ENCODE measurements around the gene ZDHHC16. TPM values are rescaled to one million over a fixed set of nuclear protein-coding genes. Genes with fewer than 3 reads are reported as not detected.

The ZDHHC16 gene
- total RNA-seq, 4 donors from 2014 or later = 1.8 to 31.8 (median 19.0) TPM

- no peaks in the 10 kb centered on the region for H3K4me1 ChIP-seq
- no peak for DNase-seq
- no peaks in the 10 kb centered on the region for H3K9me3 ChIP-seq
- no peak overlapping the region for H3K27ac ChIP-seq
- TF ChIP-seq CTCF (IDR thresholded peaks at IDR 0.05) (no peak), POLR2A (IDR thresholded peaks at IDR 0.05) (no peak)
- H3K4me3 ChIP-seq = no peak overlapping the region
- no peaks in the 10 kb centered on the region for H3K27me3 ChIP-seq
- no peaks in the 10 kb centered on the region for H3K36me3 ChIP-seq
- intact Hi-C loops (cut with DNase I; ENCODE audit: low total_unique reads) = no loop called here
These were observed 10.2 kb downstream of the ZDHHC16 start for GRCh38 chr10:97456034-97456685.

DNA sequence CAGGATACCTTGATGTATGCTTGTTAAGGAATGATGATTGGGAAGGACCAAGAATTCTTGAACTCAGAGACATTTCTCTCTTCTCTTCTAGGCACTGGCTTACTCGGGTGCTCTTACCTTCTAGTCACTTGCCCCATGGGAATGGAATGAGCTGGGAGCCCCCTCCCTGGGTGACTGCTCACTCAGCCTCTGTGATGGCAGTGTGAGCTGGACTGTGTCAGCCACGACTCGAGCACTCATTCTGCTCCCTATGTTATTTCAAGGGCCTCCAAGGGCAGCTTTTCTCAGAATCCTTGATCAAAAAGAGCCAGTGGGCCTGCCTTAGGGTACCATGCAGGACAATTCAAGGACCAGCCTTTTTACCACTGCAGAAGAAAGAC is 10.7 kb downstream of the ZDHHC16 start:
- Histone ChIP-seq H3K4me1 (no peaks in the 10 kb centered on the region), H3K27ac (no peak overlapping the region), H3K36me3 (no peaks in the 10 kb centered on the region), H3K27me3 (no peaks in the 10 kb centered on the region), H3K4me3 (no peak overlapping the region), H3K9me3 (no peaks in the 10 kb centered on the region)
- TF ChIP-seq POLR2A (IDR thresholded peaks at IDR 0.05) = no peak
- no peak for TF ChIP-seq CTCF (IDR thresholded peaks at IDR 0.05)
- DNase-seq = no peak
- intact Hi-C loops (cut with DNase I; ENCODE audit: low total_unique reads) = no loop called here

DNA sequence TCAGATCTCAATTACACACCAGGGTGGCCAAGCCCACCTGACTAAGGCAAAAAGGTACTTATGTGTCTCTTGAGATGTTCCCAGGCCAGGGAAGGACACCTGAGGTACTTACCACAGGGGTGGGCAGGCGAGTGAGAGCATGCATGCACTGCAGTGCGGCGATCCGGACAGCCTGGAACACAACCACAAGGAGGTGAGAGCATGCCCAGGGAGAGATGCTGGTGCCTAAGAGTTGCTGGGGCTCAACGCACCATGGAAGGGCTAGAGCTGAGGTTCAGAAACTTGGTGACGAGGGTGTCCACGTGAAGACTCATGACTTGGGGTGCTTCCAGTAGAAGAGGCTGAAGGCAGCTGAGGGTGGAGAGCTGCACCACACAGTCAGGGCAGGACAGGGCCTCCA is 13.1 kb downstream of the ZDHHC16 start:
- DNase-seq = no peak
- Histone ChIP-seq H3K27me3 (no peaks in the 10 kb centered on the region), H3K4me3 (no peak overlapping the region), H3K27ac (no peak overlapping the region), H3K4me1 (no peaks in the 10 kb centered on the region), H3K9me3 (no peaks in the 10 kb centered on the region), H3K36me3 (no peaks in the 10 kb centered on the region)
- intact Hi-C loops (cut with DNase I; ENCODE audit: low total_unique reads) = no loop called here
- TF ChIP-seq CTCF (IDR thresholded peaks at IDR 0.05) (no peak), POLR2A (IDR thresholded peaks at IDR 0.05) (no peak)

GRCh38 chr10:97459933-97460332 is 14.0 kb downstream of the ZDHHC16 start:
- H3K27me3 ChIP-seq = no peaks in the 10 kb centered on the region
- TF ChIP-seq POLR2A (IDR thresholded peaks at IDR 0.05) (no peak), CTCF (IDR thresholded peaks at IDR 0.05) (no peak)
- no peaks in the 10 kb centered on the region for H3K4me1 ChIP-seq
- no peak for DNase-seq
- H3K9me3 ChIP-seq = no peaks in the 10 kb centered on the region
- intact Hi-C loops (cut with DNase I; ENCODE audit: low total_unique reads) = no loop called here
- H3K27ac ChIP-seq = no peak overlapping the region
- H3K36me3 ChIP-seq = no peaks in the 10 kb centered on the region
- H3K4me3 ChIP-seq = no peak overlapping the region

DNA sequence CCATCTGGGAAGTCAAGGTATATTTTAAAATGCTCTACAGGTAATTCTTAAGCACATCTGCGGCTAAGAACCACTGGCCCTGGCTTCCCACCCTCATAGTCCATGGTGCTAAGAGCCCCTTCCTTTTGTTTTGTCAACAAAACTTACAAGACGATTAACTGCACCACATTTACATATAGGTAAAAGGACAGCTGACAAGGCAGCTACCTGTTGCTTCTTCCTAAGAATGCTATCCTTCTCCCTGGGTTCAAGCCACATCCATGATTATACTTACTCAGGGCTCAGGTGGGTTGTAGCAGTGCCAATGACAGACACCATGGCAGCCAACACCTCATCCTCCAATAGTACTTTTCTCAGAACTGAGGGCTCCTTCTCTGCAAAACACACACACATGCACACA is 16.3 kb downstream of the ZDHHC16 start:
- TF ChIP-seq CTCF (IDR thresholded peaks at IDR 0.05) = no peak
- no peak for TF ChIP-seq POLR2A (IDR thresholded peaks at IDR 0.05)
- H3K9me3 ChIP-seq = no peaks in the 10 kb centered on the region
- DNase-seq = no peak
- intact Hi-C loops (cut with DNase I; ENCODE audit: low total_unique reads) = no loop called here
- no peaks in the 10 kb centered on the region for H3K4me1 ChIP-seq
- H3K27me3 ChIP-seq = no peaks in the 10 kb centered on the region
- no peak overlapping the region for H3K27ac ChIP-seq
- H3K36me3 ChIP-seq = no peaks in the 10 kb centered on the region
- H3K4me3 ChIP-seq = no peak overlapping the region

Measured in uterus (tissue), 4 donors.